ENCODE measurements around the gene NSMCE3.

NSMCE3 gene

DNA sequence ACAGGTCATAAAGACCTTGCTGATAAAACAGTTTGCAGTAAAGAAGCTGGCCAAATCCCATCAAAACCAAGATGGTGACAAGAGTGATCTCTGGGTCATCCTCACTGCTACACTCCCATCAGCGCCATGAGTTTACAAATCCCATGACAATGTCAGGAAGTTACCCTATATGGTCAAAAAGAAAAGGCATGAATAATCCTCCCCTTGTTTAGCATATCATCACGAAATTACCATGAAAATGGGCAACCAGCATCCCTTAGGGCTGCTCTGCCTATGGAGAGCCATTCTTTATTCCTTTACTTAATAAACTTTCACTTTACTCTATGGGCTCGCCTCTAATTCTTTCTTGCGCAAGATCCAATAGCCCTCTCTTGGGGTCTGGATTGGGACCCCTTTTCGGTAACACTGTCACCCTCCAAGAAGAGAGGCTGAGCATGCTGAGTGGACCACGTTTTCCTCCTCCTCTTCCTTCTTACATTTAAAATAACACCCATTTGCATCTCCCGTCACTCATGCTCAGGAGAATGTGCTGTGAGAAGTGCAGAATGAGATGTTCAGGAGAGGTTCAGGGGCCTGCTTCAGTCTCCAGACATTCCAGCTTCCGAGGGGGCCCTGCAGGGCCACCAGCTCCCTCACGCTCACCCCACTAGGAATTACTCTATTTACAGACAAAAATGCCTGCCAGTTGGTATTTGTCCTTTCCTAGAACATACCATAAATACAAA, 47.3 kb downstream of the NSMCE3 start:
- no peak for DNase-seq (ENCODE audit: low read depth)

DNA sequence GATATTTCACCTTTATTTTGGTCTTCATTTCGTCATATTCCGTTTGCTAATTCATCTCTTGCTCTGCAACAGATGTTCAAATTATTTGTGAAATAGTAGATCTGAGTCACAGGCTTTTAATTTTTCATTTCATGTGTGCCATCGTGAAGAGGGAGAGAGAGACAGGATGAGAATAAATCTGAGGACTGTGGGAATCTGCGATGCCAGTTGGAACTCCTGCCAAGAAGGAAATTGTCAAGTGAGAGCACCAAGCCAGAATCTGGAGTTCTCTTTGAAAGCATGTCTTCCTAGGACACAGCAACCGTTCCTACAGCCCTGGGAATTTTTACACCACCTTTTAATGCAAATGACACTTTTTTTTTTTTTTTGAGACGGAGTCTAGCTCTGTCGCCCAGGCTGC, 48.8 kb downstream of the NSMCE3 start:
- no peak for DNase-seq (ENCODE audit: low read depth)

DNA sequence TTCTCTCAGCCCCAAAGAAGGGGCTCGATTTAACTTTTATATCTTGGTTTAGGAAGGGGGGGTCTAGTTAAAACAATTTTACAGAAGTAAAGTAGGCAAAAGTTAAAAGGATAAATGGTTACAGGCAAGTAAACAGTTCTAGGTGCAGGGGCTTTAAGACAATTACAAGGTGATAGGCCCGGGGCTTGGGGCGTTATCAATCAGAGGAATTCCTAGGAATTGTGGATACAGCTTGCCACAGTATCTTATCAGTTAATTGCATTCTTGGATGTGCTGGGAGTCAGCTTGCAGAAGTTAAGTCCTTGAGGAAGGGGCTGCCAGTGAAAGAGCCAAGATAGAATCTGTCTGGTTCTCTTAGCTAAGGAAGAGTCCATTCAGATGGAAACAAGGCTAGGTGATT, 52.7 kb downstream of the NSMCE3 start:
- DNase-seq (ENCODE audit: low read depth), result no peak
